Measurements from ENCODE around the gene IFT57. TPM values are rescaled to one million over a fixed set of nuclear protein-coding genes. Genes with fewer than 3 reads are reported as not detected.

The IFT57 gene
- total RNA-seq, 1 donor from 2014 or later, result 17.9 TPM

DNA sequence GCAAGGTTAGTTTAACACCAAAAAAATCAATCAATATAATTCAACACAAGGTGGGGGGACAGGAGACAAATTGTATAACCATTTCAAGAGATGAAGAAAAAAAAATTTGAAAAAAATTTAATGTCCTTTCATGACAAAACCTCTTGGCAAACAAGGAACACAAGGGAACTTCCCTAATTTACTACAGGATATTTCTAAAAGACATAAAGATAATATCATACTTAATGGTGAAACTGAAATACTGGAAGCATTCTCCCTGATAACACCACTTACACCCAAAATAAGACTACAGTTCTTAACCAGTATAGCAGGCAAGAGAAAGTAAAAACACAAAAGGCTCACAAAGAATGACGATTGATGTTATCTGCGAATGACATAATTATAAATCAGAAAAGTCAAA is 44.7 kb downstream of the IFT57 start:
- no peak overlapping the region for H3K4me3 ChIP-seq (ENCODE audit: low read depth, low read length)
- H3K27me3 ChIP-seq (ENCODE audit: control insufficient read depth, insufficient read depth, low read length), result no peaks in the 10 kb centered on the region
- no peaks in the 10 kb centered on the region for H3K36me3 ChIP-seq (ENCODE audit: control insufficient read depth, insufficient read depth, low read length)
- TF ChIP-seq, protein P1, sequence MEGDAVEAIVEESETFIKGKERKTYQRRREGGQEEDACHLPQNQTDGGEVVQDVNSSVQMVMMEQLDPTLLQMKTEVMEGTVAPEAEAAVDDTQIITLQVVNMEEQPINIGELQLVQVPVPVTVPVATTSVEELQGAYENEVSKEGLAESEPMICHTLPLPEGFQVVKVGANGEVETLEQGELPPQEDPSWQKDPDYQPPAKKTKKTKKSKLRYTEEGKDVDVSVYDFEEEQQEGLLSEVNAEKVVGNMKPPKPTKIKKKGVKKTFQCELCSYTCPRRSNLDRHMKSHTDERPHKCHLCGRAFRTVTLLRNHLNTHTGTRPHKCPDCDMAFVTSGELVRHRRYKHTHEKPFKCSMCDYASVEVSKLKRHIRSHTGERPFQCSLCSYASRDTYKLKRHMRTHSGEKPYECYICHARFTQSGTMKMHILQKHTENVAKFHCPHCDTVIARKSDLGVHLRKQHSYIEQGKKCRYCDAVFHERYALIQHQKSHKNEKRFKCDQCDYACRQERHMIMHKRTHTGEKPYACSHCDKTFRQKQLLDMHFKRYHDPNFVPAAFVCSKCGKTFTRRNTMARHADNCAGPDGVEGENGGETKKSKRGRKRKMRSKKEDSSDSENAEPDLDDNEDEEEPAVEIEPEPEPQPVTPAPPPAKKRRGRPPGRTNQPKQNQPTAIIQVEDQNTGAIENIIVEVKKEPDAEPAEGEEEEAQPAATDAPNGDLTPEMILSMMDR (IDR thresholded peaks at IDR 0.05; ENCODE audit: insufficient read depth, low read length, poor library complexity, severe bottlenecking), result no peak
- no peak for DNase-seq (ENCODE audit: low read depth)

DNA sequence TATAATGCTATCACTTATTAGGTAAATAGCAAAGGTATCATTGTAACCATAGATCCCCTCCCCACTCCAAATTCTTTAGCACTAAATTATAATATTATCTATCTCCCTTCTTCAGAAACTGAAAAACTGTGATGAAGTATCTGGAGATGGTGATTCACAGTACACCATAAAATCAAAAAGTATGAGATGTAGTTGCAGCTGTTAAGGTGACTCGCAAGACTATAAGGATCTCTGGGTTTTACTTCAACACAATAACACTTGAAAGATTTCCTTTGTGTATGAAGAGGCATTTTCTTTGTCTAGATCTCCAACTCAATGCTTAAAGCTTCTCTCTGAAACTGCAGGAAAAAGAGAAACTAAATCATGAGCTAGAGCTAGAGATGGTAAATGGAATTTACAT is 46.9 kb downstream of the IFT57 start:
- TF ChIP-seq, protein P1 (IDR thresholded peaks at IDR 0.05; ENCODE audit: insufficient read depth, low read length, poor library complexity, severe bottlenecking), result no peak
- Histone ChIP-seq H3K36me3 (ENCODE audit: control insufficient read depth, insufficient read depth, low read length) (no peaks in the 10 kb centered on the region), H3K27me3 (ENCODE audit: control insufficient read depth, insufficient read depth, low read length) (no peaks in the 10 kb centered on the region), H3K4me3 (ENCODE audit: low read depth, low read length) (no peak overlapping the region)
- peak; percentile 29 for DNase-seq (ENCODE audit: low read depth)

DNA sequence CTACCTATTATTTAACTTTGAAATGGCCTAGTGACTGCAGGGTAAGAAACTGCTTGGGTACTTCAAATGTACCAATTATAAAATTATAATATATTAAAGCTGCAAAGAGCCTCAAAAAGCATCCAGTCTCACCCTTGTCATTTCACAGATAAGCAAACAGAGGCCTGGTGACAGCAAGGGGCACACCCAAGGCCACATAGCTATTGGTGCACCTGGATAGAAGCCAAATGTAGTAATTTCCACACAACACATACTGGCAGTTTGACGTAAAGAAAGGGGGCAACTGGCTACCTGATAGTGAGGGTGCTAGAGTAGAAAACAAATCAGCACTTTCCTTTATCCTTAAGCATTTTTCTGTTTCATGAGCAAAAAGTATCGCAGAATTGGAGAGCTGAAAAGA is 51.1 kb downstream of the IFT57 start:
- TF ChIP-seq, protein P1 (IDR thresholded peaks at IDR 0.05; ENCODE audit: insufficient read depth, low read length, poor library complexity, severe bottlenecking), result no peak
- H3K4me3 ChIP-seq (ENCODE audit: low read depth, low read length), result no peak overlapping the region

DNA sequence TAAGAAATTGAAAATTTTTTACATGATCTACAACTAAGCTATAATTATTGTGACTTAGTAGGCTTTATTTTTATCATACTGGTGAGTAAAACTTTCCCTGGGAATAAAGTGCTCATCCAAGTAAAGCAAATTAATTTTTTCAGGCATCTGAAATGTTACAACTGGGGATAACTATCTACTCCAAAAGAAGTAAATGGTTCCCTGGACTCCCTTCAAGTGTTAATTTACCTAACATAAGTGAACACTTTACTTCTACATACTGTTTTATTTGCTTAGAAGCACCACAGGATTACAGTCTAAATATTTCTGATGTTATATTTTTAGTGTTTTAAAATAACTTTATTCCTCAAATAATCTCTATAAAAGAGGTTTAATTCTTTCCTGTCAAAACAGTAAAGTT is 57.8 kb downstream of the IFT57 start:
- H3K4me3 ChIP-seq (ENCODE audit: low read depth, low read length), result no peak overlapping the region
- no peaks in the 10 kb centered on the region for H3K36me3 ChIP-seq (ENCODE audit: control insufficient read depth, insufficient read depth, low read length)
- no peaks in the 10 kb centered on the region for H3K27me3 ChIP-seq (ENCODE audit: control insufficient read depth, insufficient read depth, low read length)
- no peak for DNase-seq (ENCODE audit: low read depth)
- TF ChIP-seq, protein P1 (IDR thresholded peaks at IDR 0.05; ENCODE audit: insufficient read depth, low read length, poor library complexity, severe bottlenecking), result no peak

More for the DNA sequence above, 51.1 kb downstream of the IFT57 start:
- DNase-seq (ENCODE audit: low read depth), result no peak
- no peaks in the 10 kb centered on the region for H3K27me3 ChIP-seq (ENCODE audit: control insufficient read depth, insufficient read depth, low read length)
- no peaks in the 10 kb centered on the region for H3K36me3 ChIP-seq (ENCODE audit: control insufficient read depth, insufficient read depth, low read length)

DNA sequence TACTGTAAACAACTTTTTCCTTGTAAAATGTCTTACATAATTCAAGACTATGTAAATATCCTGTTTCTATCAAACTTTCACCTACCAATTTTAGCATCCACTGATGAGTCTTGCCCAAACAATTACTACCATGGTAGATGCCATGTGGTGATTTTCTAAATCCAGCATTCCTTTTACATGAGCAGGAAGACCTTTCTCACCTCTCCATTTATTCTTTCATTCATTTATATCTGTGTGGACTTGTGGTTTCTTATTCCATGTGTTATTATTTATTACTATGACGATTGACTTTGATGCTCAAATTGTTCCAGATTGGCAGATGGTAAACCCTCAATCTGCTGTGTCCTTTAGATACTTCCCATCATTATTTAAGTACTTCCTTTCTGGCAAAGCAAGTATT is 62.4 kb downstream of the IFT57 start:
- no peak overlapping the region for H3K4me3 ChIP-seq (ENCODE audit: low read depth, low read length)
- TF ChIP-seq, protein P1 (IDR thresholded peaks at IDR 0.05; ENCODE audit: insufficient read depth, low read length, poor library complexity, severe bottlenecking), result no peak
- no peak for DNase-seq (ENCODE audit: low read depth)

DNA sequence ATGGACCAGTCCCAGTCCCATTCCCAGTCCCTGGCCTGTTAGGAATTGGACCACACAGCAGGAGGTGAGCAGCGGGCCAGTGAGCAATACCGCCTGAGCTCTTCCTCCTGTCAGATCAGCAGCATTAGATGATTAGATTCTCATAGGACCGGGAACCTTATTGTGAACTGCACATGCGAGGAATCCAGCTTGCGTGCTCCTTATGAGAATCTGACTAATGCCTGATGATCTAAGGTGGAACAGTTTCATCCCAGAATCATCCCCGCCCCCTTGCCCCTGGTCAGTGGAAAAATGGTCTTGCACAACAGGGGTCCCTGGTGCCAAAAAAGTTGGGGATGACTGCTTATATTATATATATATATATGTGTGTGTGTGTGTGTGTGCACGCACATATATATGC is 63.1 kb downstream of the IFT57 start:
- TF ChIP-seq, protein P1 (IDR thresholded peaks at IDR 0.05; ENCODE audit: insufficient read depth, low read length, poor library complexity, severe bottlenecking), result no peak
- Histone ChIP-seq H3K27me3 (ENCODE audit: control insufficient read depth, insufficient read depth, low read length) (no peaks in the 10 kb centered on the region), H3K36me3 (ENCODE audit: control insufficient read depth, insufficient read depth, low read length) (no peaks in the 10 kb centered on the region), H3K4me3 (ENCODE audit: low read depth, low read length) (no peak overlapping the region)
- no peak for DNase-seq (ENCODE audit: low read depth)

More for the DNA sequence above, 62.4 kb downstream of the IFT57 start:
- no peaks in the 10 kb centered on the region for H3K27me3 ChIP-seq (ENCODE audit: control insufficient read depth, insufficient read depth, low read length)
- no peaks in the 10 kb centered on the region for H3K36me3 ChIP-seq (ENCODE audit: control insufficient read depth, insufficient read depth, low read length)

All from kidney epithelial cell (primary cell).